HEK293 (cell line): ENCODE data around the gene FADS3.
A peak's percentile ranks its signal among the peaks of the same experiment; 100 is the strongest.

Source experiments
- CTCF ChIA-PET: fragments of 350-600 bp; formaldehyde crosslinking; extraction: SDS; loops from one replicate; lab custom pipeline; 2021; ENCODE audit warnings: antibody characterized with exemption; lab: Yijun Ruan, JAX
- POLR2A ChIA-PET: fragments of 300-600 bp; formaldehyde crosslinking; extraction: SDS; loops from one replicate; lab custom pipeline; 2020; ENCODE audit warnings: antibody characterized with exemption, inconsistent platforms; lab: Yijun Ruan, JAX
- H3K27ac ChIP-seq: fragments of 200-500 bp; sonication (Bioruptor generic); 2 replicates; pipeline ENCODE4 v1.5.1; 2014; ENCODE audit warnings: low read depth, low read length, control low read depth, inconsistent platforms; ENCODE audit errors: extremely low read depth
- H3K36me3 ChIP-seq, 2 experiments: fragments of 200-500 bp in 1 of 2; sonication (Bioruptor generic) in 1 of 2; 1 replicate in 1 of 2; 2 replicates in 1 of 2; pipeline ENCODE4 v1.5.1; 2014 to 2017; ENCODE audit warnings: inconsistent platforms in 2 of 2, low read length in 2 of 2; ENCODE audit not compliant: control insufficient read depth in 2 of 2, insufficient read depth in 1 of 2
- H3K4me1 ChIP-seq: fragments of 200-500 bp; sonication (Bioruptor generic); 2 replicates; pipeline ENCODE4 v1.5.1; 2014; ENCODE audit warnings: mild to moderate bottlenecking, low read length, inconsistent platforms; ENCODE audit not compliant: control insufficient read depth, insufficient read depth
- H3K4me3 ChIP-seq: 2 replicates; pipeline ENCODE4 v1.5.1; 2011; ENCODE audit warnings: low read depth, mild to moderate bottlenecking, control low read depth, low read length, moderate library complexity
- H3K9me3 ChIP-seq: fragments of 200-500 bp; sonication (Bioruptor generic); 2 replicates; pipeline ENCODE4 v1.5.1; 2014; ENCODE audit warnings: low read depth, low read length, inconsistent platforms; ENCODE audit not compliant: control insufficient read depth, insufficient read depth
- FEZF1 ChIP-seq: fragments of 450-650 bp; formaldehyde crosslinking; IDR thresholded peaks from 2 replicates; pipeline ENCODE4 v1.5.1; 2016; ENCODE audit warnings: missing biosample characterization, missing genetic modification characterization
- REPIN1 ChIP-seq: fragments of 450-650 bp; formaldehyde crosslinking; IDR thresholded peaks from 2 replicates; pipeline ENCODE4 v1.5.1; 2017; ENCODE audit warnings: missing biosample characterization, missing genetic modification characterization, low read depth
- WT1 ChIP-seq: fragments of 450-650 bp; formaldehyde crosslinking; IDR thresholded peaks from 2 replicates; pipeline ENCODE4 v1.5.1; 2016; ENCODE audit warnings: missing biosample characterization, missing genetic modification characterization
- ZBTB17 ChIP-seq: fragments of 450-650 bp; formaldehyde crosslinking; IDR thresholded peaks from 2 replicates; pipeline ENCODE4 v1.5.1; 2016; ENCODE audit warnings: missing biosample characterization, missing genetic modification characterization
- ZFHX2 ChIP-seq: fragments of 450-650 bp; formaldehyde crosslinking; conservative IDR thresholded peaks from 2 replicates; pipeline ENCODE4 v1.5.1; 2016; ENCODE audit warnings: missing biosample characterization, missing genetic modification characterization
- ZIC2 ChIP-seq: fragments of 450-650 bp; formaldehyde crosslinking; IDR thresholded peaks from 2 replicates; pipeline ENCODE4 v1.5.1; 2016; ENCODE audit warnings: missing biosample characterization, missing genetic modification characterization
- ZNF223 ChIP-seq: fragments of 450-650 bp; formaldehyde crosslinking; IDR thresholded peaks from 2 replicates; pipeline ENCODE4 v1.5.1; 2016; ENCODE audit warnings: missing biosample characterization, missing genetic modification characterization
- ZNF416 ChIP-seq: fragments of 450-650 bp; formaldehyde crosslinking; IDR thresholded peaks from 2 replicates; pipeline ENCODE4 v1.5.1; 2016; ENCODE audit warnings: missing biosample characterization, missing genetic modification characterization
- ZNF548 ChIP-seq: fragments of 450-650 bp; formaldehyde crosslinking; IDR thresholded peaks from 2 replicates; pipeline ENCODE4 v1.5.1; 2016; ENCODE audit warnings: missing biosample characterization, missing genetic modification characterization
- ZNF571 ChIP-seq: fragments of 450-650 bp; formaldehyde crosslinking; IDR thresholded peaks from 2 replicates; pipeline ENCODE4 v1.5.0; 2017; ENCODE audit warnings: missing biosample characterization, missing genetic modification characterization
- ZNF624 ChIP-seq: fragments of 450-650 bp; formaldehyde crosslinking; IDR thresholded peaks from 2 replicates; pipeline ENCODE4 v1.5.1; 2017; ENCODE audit warnings: missing biosample characterization, missing genetic modification characterization
- ZNF626 ChIP-seq: fragments of 450-650 bp; sonication (Bioruptor Pico); formaldehyde crosslinking; IDR thresholded peaks from 2 replicates; pipeline ENCODE4 v1.5.1; 2018; ENCODE audit warnings: missing biosample characterization, missing genetic modification characterization, inconsistent platforms
- ZNF677 ChIP-seq: fragments of 450-650 bp; IDR thresholded peaks from 2 replicates; pipeline ENCODE4 v1.5.0; 2018; ENCODE audit warnings: missing biosample characterization, mild to moderate bottlenecking, missing genetic modification characterization, moderate library complexity
- ZNF776 ChIP-seq: fragments of 450-650 bp; formaldehyde crosslinking; IDR thresholded peaks from 2 replicates; pipeline ENCODE4 v1.5.0; 2017; ENCODE audit warnings: missing biosample characterization, missing genetic modification characterization, borderline replicate concordance
- ZSCAN30 ChIP-seq: fragments of 450-650 bp; IDR thresholded peaks from 2 replicates; pipeline ENCODE4 v1.5.1; 2018; ENCODE audit warnings: missing biosample characterization, mild to moderate bottlenecking, missing genetic modification characterization, moderate library complexity
- TF ChIP-seq, protein P1 (sequence below): fragments of 450-650 bp; formaldehyde crosslinking; IDR thresholded peaks from 2 replicates; pipeline ENCODE4 v1.5.1; 2017; ENCODE audit warnings: missing biosample characterization, missing genetic modification characterization
- TF ChIP-seq, protein P2 (sequence below): fragments of 450-650 bp; formaldehyde crosslinking; IDR thresholded peaks from 2 replicates; pipeline ENCODE4 v1.5.1; 2016; ENCODE audit warnings: missing biosample characterization, missing genetic modification characterization
- TF ChIP-seq, protein P3 (sequence below): fragments of 450-650 bp; formaldehyde crosslinking; IDR thresholded peaks from 2 replicates; pipeline ENCODE4 v1.5.1; 2016; ENCODE audit warnings: missing biosample characterization, missing genetic modification characterization
- TF ChIP-seq, protein P4 (sequence below): fragments of 450-650 bp; formaldehyde crosslinking; IDR thresholded peaks from 2 replicates; pipeline ENCODE4; 2016; ENCODE audit warnings: missing biosample characterization, missing genetic modification characterization
- TF ChIP-seq, protein P5 (sequence below): fragments of 450-650 bp; formaldehyde crosslinking; IDR thresholded peaks from 2 replicates; pipeline ENCODE4 v1.5.1; 2016; ENCODE audit warnings: missing biosample characterization, missing genetic modification characterization

FADS3 gene

DNA sequence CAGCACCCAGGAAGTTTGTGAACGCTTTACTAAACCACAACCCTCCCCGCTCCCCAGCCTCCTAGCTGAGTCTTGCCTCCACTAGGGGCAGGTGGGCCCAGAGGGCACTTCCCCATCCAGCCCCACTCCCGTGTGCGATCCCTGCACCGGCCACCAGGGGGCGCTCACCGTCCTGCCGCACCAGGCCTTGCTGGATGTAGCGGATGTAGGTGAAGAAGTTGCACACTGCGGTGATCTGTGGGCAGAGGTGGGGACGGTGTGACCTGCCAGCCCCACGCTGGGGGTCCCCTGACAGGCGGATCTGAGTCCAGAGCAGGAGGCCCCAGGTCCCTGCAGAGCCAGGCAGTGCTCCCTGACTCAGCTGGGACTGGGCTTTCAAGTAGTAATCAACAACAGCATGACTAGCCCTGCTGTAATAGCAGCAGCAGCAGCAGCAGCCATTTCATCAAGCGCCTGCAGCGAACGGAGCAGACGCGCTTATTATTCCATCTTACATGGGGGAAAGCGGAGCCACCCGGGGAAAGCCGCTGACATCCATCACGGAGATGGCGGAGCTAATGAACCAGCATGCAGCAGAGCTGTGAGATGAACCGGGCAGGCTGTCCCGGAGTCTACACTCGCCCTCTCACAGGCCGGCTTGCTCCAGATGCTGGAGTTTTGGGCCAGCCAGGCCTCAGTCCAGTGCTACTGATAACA lies 7.9 kb upstream of the FADS3 start (continued):
- TF ChIP-seq, protein P1, sequence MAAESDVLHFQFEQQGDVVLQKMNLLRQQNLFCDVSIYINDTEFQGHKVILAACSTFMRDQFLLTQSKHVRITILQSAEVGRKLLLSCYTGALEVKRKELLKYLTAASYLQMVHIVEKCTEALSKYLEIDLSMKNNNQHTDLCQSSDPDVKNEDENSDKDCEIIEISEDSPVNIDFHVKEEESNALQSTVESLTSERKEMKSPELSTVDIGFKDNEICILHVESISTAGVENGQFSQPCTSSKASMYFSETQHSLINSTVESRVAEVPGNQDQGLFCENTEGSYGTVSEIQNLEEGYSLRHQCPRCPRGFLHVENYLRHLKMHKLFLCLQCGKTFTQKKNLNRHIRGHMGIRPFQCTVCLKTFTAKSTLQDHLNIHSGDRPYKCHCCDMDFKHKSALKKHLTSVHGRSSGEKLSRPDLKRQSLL (tag by site-specific recombination), result no peak
- TF ChIP-seq WT1 (no peak), ZNF624 (tag by site-specific recombination) (no peak), ZBTB17 (tag by site-specific recombination) (0 out of 2 replicates have a peak, but pooled peaks have one; percentile 17), ZNF677 (tag by site-specific recombination) (no peak), ZNF776 (tag by site-specific recombination) (no peak), ZNF223 (tag by site-specific recombination) (no peak), ZSCAN30 (tag by site-specific recombination) (no peak), ZNF571 (tag by site-specific recombination) (no peak), ZNF548 (tag by site-specific recombination) (no peak), ZNF626 (tag by site-specific recombination) (no peak)
- TF ChIP-seq, protein P2, sequence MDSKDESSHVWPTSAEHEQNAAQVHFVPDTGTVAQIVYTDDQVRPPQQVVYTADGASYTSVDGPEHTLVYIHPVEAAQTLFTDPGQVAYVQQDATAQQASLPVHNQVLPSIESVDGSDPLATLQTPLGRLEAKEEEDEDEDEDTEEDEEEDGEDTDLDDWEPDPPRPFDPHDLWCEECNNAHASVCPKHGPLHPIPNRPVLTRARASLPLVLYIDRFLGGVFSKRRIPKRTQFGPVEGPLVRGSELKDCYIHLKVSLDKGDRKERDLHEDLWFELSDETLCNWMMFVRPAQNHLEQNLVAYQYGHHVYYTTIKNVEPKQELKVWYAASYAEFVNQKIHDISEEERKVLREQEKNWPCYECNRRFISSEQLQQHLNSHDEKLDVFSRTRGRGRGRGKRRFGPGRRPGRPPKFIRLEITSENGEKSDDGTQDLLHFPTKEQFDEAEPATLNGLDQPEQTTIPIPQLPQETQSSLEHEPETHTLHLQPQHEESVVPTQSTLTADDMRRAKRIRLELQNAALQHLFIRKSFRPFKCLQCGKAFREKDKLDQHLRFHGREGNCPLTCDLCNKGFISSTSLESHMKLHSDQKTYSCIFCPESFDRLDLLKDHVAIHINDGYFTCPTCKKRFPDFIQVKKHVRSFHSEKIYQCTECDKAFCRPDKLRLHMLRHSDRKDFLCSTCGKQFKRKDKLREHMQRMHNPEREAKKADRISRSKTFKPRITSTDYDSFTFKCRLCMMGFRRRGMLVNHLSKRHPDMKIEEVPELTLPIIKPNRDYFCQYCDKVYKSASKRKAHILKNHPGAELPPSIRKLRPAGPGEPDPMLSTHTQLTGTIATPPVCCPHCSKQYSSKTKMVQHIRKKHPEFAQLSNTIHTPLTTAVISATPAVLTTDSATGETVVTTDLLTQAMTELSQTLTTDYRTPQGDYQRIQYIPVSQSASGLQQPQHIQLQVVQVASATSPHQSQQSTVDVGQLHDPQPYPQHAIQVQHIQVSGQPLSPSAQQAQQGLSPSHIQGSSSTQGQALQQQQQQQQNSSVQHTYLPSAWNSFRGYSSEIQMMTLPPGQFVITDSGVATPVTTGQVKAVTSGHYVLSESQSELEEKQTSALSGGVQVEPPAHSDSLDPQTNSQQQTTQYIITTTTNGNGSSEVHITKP (tag by site-specific recombination), result no peak
- TF ChIP-seq, protein P3, sequence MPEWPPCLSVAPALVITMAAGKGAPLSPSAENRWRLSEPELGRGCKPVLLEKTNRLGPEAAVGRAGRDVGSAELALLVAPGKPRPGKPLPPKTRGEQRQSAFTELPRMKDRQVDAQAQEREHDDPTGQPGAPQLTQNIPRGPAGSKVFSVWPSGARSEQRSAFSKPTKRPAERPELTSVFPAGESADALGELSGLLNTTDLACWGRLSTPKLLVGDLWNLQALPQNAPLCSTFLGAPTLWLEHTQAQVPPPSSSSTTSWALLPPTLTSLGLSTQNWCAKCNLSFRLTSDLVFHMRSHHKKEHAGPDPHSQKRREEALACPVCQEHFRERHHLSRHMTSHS, result no peak
- TF ChIP-seq, protein P4, sequence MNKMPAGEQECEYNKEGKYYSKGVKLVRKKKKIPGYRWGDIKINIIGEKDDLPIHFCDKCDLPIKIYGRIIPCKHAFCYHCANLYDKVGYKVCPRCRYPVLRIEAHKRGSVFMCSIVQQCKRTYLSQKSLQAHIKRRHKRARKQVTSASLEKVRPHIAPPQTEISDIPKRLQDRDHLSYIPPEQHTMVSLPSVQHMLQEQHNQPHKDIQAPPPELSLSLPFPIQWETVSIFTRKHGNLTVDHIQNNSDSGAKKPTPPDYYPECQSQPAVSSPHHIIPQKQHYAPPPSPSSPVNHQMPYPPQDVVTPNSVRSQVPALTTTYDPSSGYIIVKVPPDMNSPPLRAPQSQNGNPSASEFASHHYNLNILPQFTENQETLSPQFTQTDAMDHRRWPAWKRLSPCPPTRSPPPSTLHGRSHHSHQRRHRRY (tag by site-specific recombination), result no peak
- TF ChIP-seq, protein P5, sequence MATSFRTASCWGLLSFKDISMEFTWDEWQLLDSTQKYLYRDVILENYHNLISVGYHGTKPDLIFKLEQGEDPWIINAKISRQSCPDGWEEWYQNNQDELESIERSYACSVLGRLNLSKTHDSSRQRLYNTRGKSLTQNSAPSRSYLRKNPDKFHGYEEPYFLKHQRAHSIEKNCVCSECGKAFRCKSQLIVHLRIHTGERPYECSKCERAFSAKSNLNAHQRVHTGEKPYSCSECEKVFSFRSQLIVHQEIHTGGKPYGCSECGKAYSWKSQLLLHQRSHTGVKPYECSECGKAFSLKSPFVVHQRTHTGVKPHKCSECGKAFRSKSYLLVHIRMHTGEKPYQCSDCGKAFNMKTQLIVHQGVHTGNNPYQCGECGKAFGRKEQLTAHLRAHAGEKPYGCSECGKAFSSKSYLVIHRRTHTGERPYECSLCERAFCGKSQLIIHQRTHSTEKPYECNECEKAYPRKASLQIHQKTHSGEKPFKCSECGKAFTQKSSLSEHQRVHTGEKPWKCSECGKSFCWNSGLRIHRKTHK (tag by site-specific recombination), result no peak

DNA sequence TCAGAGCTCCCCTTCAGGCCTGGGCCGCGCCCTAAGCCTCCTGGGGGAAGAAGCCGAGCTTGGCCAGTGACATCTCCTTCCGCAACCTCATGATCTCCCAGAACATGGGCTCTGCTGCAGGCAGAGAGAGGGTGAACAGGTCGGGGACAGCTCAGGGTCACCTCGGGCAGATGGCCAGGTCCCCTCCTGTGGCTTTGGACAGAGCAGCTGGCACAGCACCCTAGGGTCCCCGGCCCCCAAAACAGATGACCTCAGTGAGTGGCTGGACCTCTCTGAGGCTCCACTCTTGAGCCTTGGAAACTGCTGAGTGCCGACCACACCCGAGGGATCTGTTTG lies 6.9 kb upstream of the FADS3 start:
- Histone ChIP-seq H3K36me3 (no peaks in the 10 kb centered on the region), H3K4me1 (no peaks in the 10 kb centered on the region), H3K4me3 (no peak overlapping the region), H3K27ac (no peak overlapping the region), H3K9me3 (no peaks in the 10 kb centered on the region)
- ChIA-PET POLR2A (interaction anchor here (0.9 to 2.0 kb wide), 3 partner anchors 49 to 69 kb away, joined by 3 to 7 read pairs (median 3); partner anchors contain the start of gene FTH1), CTCF (interaction anchor here (0.6 to 16.2 kb wide), 44 partner anchors 9 to 409 kb away, joined by 3 to 329 read pairs (median 8); partner anchors contain the start of genes BEST1, FEN1, FTH1 and RAB3IL1)
- no peak for TF ChIP-seq ZBTB17 (tag by site-specific recombination)
- TF ChIP-seq ZNF416 (tag by site-specific recombination), result no peak
- no peak for TF ChIP-seq ZFHX2 (tag by site-specific recombination)
- TF ChIP-seq ZIC2 (tag by site-specific recombination), result no peak
- TF ChIP-seq REPIN1 (tag by site-specific recombination), result no peak
- no peak for TF ChIP-seq FEZF1 (tag by site-specific recombination)
